NCI-H2081 treated with DMSO at 0.1 percent for 48 hours (cell line): ENCODE results near the gene UGT1A5.

ENCODE experiments used
- DNase-seq: peaks from one replicate; lab custom pipeline; 2025; lab: John Stamatoyannopoulos, UW

The UGT1A5 gene

GRCh38 chr2:233810385-233810784 is 97.7 kb downstream of the UGT1A5 start:
- no peak for DNase-seq

DNA sequence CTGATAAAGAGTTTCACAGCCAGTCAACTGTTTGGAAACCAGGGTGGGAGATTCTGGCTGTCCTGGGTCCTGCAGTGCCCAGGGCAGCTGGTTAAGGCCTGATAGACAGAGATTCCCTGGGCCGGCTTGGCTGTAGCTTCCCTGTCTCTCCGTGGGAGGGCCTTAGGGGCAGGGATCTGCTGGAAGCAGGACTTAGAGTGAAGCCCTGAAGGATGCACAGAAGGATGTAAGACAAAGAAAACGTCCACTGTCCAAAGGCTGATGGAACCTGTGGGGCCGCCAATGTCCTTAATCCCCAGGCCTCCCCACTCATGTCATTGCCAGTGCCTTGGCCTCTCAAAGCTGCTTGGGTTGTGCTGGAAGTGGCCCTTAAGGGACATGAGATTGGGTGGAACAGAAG is 98.4 kb downstream of the UGT1A5 start:
- DNase-seq = no peak

DNA sequence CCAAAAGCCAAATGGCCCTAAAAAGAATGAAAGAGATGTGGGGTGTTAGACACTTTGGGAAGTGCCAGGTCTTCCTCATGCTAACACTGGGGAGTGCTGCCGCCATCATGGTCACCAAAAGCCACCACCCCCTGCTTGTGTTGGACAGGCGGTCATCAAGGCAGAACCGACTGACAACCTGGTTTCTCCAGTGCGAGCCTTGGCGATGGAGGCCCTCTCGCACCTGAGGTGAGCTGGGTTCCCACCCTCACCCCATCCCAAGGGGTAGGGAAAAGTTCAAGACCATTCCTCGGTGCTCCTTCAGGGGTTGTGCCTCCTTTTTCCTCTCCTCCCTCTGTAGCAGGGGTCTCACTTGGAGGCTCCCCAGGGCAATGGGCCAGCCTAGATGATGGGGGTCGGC is 99.0 kb downstream of the UGT1A5 start:
- DNase-seq = no peak

DNA sequence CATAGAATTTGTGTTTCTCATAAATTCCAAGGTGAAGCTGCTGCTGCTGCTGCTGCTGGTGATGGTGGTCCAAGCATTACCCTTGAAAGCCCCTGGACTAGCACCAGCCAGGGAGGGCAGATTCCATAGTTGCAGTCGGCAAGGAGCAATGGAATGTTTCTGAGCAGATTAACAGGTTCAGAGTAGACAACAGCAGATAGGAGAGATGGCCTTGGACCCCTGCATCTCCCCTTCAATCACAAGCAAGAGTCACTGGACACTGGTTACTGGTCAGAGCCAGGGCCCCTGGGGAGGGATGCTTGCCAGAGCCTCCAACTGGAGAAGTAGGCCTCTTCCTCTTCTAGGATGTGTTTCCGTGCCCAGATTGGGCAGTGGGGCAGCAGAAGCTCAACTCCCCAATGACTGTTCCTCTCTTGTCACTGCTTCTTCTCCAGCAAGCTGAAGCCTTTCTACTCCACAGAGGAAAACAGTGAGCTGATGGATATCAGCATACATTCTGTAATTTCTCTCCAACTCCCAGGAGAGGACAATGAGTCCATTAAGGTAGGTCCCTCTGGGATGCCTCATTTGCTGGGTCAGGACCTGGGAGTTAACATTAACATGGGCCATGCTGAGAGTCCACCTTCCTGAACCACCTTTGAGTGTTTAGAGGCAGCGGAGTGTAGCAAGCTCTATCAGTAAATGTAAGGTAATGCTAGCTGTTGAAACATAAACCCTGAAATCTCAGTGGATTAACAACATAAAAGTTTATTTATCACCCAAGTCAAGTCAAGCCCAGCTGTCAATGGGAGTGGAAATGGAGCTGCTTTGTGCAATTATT is 100.7 kb downstream of the UGT1A5 start:
- DNase-seq = no peak

DNA sequence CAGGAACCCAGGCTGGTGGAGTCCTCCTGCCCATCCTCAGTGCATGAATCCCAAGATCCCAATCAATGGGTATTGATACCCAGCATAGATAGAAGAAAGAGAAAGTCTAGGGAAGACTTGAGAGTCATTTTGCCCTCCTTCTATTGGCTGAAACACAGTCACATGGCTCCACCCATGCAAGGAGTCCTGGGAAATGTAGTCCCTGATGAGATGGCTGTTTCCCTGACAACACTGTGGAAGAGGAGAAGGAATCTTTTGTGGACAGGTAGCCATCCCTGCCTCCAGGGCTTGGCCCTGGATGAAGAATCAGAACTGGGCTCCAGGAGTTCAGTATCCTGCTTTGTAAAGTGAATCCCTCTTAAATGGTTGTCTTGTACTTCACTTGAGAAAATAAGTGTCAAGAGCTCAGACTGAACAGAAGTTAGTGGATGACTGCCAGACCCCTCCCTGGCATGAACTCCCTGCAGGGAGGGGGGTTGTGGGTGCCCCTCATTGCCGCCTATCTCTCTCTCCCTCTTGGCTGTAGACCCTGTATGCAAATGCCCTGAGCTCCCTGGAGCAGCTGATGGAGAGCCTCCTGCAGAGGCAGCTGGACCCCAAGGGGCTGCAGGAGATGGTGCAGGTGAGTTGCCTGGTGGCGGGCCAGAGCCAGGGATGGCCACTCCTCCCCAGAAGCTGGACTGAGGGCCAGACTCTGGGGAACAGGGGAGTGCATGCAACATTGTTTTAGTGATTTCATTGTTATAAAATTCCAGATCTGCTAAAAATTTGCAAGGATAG is 101.5 kb downstream of the UGT1A5 start:
- DNase-seq = no peak

DNA sequence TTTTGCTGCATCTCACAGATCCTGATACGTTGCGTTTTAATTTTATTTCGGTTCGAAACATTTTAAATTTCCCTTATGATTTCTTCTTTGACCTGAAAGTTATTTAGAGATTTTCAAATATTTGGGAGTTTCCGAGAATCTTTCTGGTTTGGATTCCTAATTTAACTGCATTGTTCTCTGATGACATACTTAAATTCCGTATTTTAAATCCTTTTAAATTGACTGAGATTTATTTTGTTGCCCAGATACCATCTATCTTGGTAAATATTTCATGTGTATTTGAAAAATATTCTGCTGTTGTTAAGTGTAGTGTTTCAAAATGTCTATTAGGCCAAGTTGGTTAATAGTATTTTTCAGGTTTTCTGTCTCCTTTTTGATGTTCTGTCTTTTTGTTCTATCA is 103.2 kb downstream of the UGT1A5 start:
- no peak for DNase-seq

DNA sequence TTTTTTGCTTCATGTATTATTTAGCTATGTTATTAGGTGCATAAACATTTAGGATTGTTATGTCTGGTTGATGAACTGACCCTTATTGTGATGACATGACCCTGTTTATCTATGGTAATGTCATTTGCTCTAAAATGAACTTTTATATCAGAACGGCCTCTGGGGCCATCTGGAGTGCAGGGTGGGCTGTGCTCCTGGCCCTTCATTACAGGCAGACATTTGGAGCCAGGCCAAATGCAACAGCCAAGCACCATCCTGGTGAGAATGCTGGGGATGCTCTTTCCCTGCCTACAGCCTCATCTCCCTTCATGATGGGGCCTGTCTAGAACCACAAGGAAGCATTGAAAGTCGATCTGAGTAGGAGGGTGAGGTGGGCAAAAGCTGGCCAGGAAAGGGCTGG is 103.6 kb downstream of the UGT1A5 start:
- DNase-seq = no peak

- no peak for DNase-seq
Measured at GRCh38 chr2:233816771-233817170, 104.1 kb downstream of the UGT1A5 start.

GRCh38 chr2:233817361-233817911 is 104.7 kb downstream of the UGT1A5 start:
- DNase-seq = no peak

DNA sequence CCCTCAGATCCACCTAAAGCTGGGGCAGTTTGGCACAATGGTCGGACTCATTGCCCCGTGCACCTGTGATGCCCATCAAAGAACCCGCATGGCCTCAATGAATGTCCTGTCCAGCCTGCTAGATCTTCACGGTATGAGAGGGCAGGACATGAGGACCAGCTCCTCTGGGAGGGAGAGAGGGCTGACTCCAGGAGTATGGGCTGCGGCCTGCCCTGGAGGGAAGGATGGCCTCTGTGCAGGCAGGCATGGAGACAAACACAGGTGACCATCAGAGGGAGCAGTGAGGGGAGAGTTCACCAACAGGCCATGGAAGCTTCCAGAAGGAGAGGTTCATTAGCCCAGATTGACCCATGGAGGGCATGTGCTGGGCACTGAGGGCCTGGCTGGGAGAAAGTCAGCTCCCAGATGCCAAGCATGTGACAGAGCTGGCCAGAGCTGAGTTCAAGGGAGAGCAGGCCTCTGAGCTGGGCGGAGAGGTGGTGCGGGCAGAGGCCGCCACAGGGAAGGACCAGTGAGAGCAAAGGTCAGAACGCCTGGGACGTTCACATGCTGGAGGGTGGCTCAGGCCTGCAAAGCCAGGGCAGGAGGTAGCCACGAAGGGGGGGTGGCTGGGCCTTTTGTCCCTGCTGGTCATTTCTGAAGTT is 105.4 kb downstream of the UGT1A5 start:
- no peak for DNase-seq

DNA sequence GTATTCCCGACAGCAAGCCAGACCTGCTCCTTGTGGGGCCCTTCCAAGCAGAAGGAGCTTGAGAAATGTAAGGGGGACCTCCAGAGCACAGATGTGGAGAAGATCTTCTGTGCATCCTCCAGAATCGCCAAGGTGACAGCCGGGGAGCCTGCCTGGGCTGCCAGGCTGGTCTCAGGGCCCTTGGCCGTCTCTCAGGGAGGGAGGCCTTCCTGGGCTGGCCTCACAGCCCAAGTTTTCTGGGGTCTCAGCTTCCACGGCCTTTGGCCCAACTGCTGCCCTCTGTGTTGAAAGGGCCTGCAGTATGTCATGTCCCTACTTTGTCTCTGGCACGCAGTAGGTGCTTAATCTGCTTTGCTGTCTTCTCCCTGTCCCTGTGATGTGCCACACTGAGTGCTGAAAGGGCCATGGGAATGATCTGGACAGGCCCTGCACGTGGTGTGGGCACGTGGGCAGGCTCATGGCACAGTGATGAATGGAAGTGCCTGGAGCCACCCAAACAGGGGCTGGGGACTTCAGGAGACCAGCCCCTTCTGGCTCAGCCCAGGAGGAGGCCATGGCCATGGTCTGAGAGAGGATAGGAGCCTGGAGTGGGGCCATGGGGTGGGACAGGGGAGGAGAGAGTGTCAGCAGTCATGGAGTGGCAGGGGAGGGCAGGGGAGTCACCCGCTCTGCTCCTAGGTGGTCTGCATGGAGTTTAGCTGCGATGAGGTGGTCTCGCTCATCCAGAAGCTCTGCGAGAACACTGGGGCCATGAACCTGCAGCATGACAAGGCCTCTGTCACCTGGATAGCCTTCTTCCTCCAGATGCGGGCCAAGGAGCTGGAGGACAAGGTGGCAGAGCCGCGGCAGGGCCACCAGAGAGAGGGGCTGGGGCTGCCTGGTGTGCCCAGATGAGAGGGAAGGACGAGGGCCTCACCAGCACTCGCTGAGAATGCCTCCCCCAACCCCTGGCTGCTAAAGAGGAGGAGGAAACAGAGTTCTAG is 106.2 kb downstream of the UGT1A5 start:
- no peak for DNase-seq

DNA sequence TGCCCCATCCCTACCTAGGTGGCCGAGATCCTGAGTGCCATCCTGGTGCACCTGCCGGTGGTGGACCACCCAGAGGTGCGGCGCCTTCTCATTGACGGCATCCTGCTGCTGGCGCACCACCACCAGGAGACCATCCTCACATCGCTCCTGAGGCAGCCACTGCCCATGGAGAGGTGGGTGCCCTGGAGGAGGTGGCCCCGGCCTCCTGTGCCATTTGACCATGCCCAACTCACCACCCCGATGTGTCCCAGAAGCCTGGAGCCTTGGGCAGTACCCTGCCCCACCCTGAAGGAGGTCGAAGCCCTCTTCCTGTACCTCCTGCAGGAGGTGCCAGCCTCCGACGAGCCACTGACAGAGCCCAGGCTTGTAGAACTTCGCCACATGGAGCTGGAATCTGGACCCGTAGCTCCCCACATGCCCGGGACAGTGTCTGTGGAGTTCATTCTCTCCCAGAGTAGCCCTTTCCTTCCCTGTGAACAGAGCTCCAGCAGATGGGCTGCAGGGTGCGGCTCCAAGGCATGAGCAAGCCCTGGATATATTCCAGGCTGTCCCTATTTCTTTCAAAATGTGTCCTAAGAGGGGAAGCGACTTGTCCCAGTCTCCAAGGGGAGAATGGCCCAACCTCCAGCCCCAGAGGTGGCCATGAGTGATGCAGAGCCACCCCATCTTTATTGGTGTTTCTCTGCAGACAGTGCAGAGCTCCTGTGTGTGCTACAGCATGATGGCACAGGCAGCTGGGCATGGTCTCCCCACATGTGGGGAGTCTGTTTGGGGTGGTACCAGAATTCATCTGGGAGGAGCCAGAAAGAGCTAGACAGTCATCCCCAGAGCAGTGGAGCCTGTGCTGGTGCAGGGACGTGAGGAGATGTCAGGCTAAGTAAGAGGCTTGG is 107.4 kb downstream of the UGT1A5 start:
- no peak for DNase-seq

DNA sequence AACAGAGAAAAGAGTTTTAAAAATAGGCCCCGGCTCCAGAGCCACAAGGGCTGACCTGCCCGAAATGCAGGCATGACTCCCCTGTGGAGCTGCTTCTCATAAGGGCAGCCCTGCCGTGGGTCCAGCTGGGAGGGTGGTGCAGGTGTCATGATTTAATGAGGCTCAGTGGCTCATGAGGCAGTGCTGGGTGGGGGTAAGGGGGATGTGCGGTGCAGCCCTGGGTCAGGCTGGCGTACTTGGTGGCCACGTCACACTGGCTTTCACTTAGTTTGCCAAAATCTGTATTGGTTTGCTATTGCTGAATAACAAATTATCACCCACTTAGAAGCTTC is 108.0 kb downstream of the UGT1A5 start:
- no peak for DNase-seq

GRCh38 chr2:233821196-233821595 is 108.5 kb downstream of the UGT1A5 start:
- DNase-seq = no peak

- no peak for DNase-seq
Measured at GRCh38 chr2:233821709-233822100, 109.0 kb downstream of the UGT1A5 start.

- DNase-seq = no peak
Measured at GRCh38 chr2:233822101-233822771, 109.5 kb downstream of the UGT1A5 start.
